Measurements from ENCODE around the gene MYADML2. TPM values are rescaled to one million over a fixed set of nuclear protein-coding genes. Genes with fewer than 3 reads are reported as not detected.

The MYADML2 gene
- under 1 TPM in 1 of 4 donors, not detected in 3; 0.76 TPM for total RNA-seq

GRCh38 chr17:81947189-81947588, at the start of gene MYADML2:
TSS of gene MYADML2 (minus strand) at chr17:81947233. CDS start at chr17:81941741, 5,492 bp downstream.
- Histone ChIP-seq H3K36me3 (no peaks in the 10 kb centered on the region), H3K9me3 (no peaks in the 10 kb centered on the region), H3K27ac (no peak within 1 kb of the TSS), H3K4me3 (no peak within 1 kb of the TSS), H3K27me3 (no peaks in the 10 kb centered on the region), H3K4me1 (no peaks in the 10 kb centered on the region)
- no peak for TF ChIP-seq CTCF (IDR thresholded peaks at IDR 0.05)
- TF ChIP-seq POLR2A (IDR thresholded peaks at IDR 0.05), result no peak
- DNase-seq, result no peak

GRCh38 chr17:81996232-81996756, 49.3 kb upstream of the MYADML2 start:
- H3K9me3 ChIP-seq, result no peaks in the 10 kb centered on the region
- H3K27ac ChIP-seq, result no peak overlapping the region
- H3K4me1 ChIP-seq, result peaks cover 0 to 29% (median 2%) of the 10 kb centered on the region in 4 donors
- no peak overlapping the region for H3K4me3 ChIP-seq
- peaks cover 0 to 5% (median 0%) of the 10 kb centered on the region in 3 donors for H3K36me3 ChIP-seq
- no peak for TF ChIP-seq CTCF (IDR thresholded peaks at IDR 0.05)
- TF ChIP-seq POLR2A (IDR thresholded peaks at IDR 0.05), result no peak
- DNase-seq, result no peak
- no peaks in the 10 kb centered on the region for H3K27me3 ChIP-seq

- H3K9me3 ChIP-seq, result no peaks in the 10 kb centered on the region
- no peaks in the 10 kb centered on the region for H3K27me3 ChIP-seq
- H3K4me3 ChIP-seq, result no peak overlapping the region
- DNase-seq, result no peak
- TF ChIP-seq CTCF (IDR thresholded peaks at IDR 0.05), result no peak
- no peak for TF ChIP-seq POLR2A (IDR thresholded peaks at IDR 0.05)
- peaks cover 0 to 29% (median 2%) of the 10 kb centered on the region in 4 donors for H3K4me1 ChIP-seq
- H3K36me3 ChIP-seq, result peaks cover 0 to 5% (median 0%) of the 10 kb centered on the region in 3 donors
- no peak overlapping the region for H3K27ac ChIP-seq
These were observed 48.6 kb upstream of the MYADML2 start for GRCh38 chr17:81995463-81996231.

- Histone ChIP-seq H3K27me3 (no peaks in the 10 kb centered on the region), H3K27ac (no peak overlapping the region), H3K4me3 (no peak overlapping the region), H3K36me3 (peaks cover 0 to 5% (median 0%) of the 10 kb centered on the region in 3 donors), H3K9me3 (no peaks in the 10 kb centered on the region), H3K4me1 (peaks cover 0 to 24% (median 2%) of the 10 kb centered on the region in 4 donors)
- no peak for TF ChIP-seq CTCF (IDR thresholded peaks at IDR 0.05)
- no peak for TF ChIP-seq POLR2A (IDR thresholded peaks at IDR 0.05)
- no peak for DNase-seq
These were observed 47.8 kb upstream of the MYADML2 start for GRCh38 chr17:81994593-81995462.

- no peak overlapping the region for H3K4me3 ChIP-seq
- H3K27ac ChIP-seq, result no peak overlapping the region
- TF ChIP-seq POLR2A (IDR thresholded peaks at IDR 0.05) (no peak), CTCF (IDR thresholded peaks at IDR 0.05) (no peak)
- no peaks in the 10 kb centered on the region for H3K27me3 ChIP-seq
- H3K36me3 ChIP-seq, result peaks cover 0 to 5% (median 0%) of the 10 kb centered on the region in 3 donors
- DNase-seq, result no peak
- no peaks in the 10 kb centered on the region for H3K9me3 ChIP-seq
- peaks cover 0 to 23% (median 2%) of the 10 kb centered on the region in 4 donors for H3K4me1 ChIP-seq
These were observed 46.9 kb upstream of the MYADML2 start for GRCh38 chr17:81993729-81994592.

Measured in Peyer's patch (tissue), 4 donors.